GM12873 (cell line): ENCODE measurements around the gene CCDC12.

Source experiments
- TF ChIP-seq, protein P1 (sequence below): IDR thresholded peaks from 2 replicates; pipeline ENCODE4 v1.5.1; 2012; ENCODE audit warnings: low read depth, mild to moderate bottlenecking, moderate library complexity, low read length, control low read depth; ENCODE audit not compliant: insufficient read depth; ENCODE audit errors: missing control alignments

CCDC12 gene

DNA sequence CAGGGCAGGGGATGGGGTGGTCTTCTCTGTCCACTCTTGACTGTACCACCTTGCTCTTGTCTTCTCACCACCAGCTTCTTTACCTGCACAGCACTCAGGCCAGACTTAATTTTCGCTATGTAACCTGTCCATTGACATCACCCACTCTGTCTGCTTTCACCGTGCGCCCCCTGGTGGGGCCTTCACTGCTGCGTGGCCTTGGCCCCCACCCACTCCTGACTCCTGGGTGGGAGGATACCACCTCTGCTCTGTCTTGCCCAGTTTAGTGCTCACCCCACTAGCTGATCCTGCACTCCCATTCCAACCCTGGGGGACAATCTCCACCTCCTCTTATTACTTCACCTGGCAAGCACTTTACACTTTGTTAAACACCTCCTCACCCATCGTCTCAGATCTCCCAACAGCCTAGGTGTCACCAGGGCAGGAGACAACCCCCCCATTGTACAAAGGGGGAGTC, 81.3 kb downstream of the CCDC12 start:
- TF ChIP-seq, protein P1, sequence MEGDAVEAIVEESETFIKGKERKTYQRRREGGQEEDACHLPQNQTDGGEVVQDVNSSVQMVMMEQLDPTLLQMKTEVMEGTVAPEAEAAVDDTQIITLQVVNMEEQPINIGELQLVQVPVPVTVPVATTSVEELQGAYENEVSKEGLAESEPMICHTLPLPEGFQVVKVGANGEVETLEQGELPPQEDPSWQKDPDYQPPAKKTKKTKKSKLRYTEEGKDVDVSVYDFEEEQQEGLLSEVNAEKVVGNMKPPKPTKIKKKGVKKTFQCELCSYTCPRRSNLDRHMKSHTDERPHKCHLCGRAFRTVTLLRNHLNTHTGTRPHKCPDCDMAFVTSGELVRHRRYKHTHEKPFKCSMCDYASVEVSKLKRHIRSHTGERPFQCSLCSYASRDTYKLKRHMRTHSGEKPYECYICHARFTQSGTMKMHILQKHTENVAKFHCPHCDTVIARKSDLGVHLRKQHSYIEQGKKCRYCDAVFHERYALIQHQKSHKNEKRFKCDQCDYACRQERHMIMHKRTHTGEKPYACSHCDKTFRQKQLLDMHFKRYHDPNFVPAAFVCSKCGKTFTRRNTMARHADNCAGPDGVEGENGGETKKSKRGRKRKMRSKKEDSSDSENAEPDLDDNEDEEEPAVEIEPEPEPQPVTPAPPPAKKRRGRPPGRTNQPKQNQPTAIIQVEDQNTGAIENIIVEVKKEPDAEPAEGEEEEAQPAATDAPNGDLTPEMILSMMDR, result peak; percentile 96

DNA sequence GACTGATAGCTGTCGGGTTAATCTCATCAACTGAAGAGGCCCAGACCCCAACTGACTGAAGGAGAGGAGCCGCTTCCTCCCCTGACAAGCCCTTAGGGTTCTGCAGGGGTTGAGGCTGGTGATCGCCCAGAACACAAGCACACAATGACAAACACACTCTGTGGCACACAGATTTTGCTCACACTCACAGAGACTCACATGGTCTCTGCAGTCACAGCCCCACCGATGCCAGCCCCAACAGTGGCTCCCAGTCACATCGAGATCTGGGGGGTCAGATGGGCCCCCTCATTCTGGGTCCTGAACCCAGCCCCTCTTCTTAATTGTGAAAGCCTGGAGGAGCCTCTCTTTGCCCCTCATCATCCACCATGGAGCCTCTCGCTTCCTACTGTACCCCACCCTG, 82.3 kb downstream of the CCDC12 start:
- TF ChIP-seq, protein P1, result no peak

DNA sequence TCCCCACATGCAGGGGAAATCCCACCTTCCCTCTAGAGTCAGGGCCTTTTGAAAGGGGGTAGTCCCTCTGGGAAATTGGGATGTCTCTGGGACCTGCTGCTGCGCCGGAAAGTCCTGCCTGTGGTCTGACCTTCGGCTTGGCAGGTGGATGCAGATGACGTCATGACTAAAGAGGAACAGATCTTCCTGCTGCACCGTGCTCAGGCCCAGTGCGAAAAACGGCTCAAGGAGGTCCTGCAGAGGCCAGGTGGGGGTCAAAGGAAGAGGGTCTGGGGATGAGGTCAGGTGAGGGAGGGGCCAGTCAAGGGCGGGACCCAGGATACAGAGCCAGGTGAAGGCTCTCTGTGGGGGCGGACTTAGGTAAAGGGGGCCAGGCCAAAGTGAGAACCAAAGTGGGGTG, 82.8 kb downstream of the CCDC12 start:
- TF ChIP-seq, protein P1, result no peak

DNA sequence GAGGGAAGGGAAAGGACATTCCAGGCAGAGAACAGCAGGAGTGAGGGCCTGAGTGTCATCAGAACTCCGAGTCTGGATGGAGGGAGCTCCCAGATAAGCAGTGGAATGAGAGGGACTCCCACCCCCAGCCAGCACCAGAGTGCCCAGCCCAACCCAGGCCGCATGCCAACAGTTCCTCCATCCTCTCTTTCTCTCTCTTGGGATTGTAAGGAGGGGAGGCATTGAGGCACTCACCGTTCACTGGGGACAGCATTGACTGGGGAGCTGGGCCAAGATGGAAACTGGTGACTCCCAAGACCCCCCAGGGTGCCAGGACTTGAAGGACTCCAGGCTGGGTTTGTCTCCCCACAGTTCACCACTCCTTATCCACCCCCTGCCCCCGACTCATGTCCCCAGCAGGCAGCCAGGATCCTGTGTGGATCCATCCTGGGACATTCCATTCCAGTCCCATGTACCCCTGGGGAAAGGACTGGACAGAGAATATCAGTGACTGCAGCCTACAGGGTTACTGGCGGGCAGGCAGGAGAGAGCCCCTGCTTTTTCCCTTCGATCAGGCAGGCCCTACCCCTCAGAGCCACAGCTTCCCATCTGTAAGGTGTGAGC, 83.3 kb downstream of the CCDC12 start:
- TF ChIP-seq, protein P1, result no peak

DNA sequence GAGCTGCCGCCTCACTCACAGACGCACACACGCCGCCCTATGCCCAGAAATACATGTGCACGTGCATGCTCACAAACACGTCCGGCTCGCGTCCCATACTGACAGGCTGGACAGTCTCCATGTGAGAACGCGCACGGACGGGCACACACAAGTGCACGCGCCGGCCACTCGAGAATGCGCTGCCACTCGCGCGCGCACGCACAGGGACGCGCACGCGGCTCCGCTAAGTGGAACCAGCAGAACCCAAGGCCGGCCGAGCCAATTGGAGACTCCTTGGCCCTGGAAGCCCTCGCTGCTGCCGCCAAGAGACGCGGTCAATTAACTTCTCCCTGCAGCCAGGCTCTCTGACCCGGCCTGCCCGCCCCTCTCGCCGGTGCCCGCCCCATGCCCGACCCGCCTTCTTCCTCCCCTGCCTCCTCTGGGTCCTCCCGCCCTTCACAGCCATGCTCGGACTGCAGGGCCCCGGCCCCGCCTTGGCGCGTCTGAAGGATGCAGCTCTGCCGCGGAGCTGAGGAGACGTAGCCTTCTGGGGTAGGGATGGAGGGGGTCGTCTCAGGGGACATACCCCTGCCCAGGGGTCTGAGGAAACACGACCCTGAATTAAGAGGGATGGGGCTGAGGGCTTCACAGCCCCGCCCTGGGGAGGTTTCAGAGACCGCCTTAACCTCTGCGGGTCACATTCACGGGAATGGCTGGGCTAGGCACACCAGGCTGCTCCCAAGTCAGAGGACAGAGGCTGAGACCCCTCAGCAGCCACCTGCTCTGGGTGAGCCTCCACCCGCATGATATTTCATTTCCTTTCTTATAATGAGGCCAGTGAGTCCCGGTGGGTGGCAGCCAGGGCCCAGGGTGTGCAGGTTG, 84.0 kb downstream of the CCDC12 start:
- TF ChIP-seq, protein P1, result no peak

DNA sequence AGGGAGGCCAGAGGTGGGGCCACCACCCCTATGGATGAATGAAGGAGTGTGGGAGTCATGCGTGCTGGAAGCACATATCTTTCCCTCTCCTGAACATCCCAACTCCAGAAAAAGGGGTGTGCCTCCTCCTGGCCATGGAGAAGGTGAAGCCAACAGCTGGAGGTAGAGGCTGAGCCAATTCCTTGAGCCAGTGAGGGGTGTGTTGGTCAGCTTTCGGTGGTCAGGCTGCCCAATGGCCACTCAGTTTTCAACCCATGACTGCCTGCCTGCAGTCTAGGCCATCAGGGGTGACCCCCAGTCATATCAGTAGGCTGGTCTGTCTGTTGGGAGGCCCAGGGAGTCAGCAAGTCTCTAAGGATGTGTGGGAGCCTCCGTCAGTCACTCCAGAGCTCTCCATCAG, 85.4 kb downstream of the CCDC12 start:
- TF ChIP-seq, protein P1, result no peak

DNA sequence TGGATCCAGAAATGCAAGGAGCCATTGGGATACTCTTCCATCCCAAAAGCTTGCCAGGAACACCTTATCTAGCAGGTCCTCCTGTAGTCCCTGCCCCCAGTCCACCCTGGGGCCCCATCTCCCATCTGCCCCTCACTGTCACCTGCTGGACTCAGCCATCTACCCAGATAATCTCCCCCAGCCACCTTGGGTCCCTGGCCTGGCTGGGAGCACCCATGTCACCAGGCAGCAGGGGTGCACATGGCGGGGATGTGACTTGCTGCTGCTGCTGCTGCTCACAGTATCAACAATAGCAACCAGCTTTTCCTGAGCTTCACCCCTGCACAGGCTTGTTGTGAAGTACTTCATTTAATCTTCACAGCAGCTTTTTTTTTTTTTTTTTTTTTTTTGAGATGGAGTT, 86.4 kb downstream of the CCDC12 start:
- TF ChIP-seq, protein P1, result no peak
